Measurements from ENCODE around the gene SLC12A2.

Gene SLC12A2

DNA sequence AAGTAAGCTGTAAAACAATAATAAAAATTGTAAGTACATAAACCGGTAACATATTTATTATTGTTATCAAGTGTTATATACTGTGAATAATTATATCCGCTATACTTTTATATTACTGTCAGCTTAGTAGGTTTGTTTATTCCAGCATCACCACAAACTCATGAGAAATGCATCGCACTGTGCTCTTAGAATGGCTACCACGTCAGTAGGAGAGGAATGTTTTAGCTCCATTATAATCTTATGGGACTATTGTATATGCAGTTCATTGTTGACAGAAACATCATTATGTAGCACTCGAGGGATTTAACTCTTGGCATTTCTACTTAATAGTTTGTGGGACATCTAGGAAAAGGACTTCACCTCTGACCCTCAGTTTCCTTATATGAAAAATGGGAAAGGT, 16.4 kb downstream of the SLC12A2 start:
- no peak for DNase-seq

GRCh38 chr5:128100860-128101557, 17.4 kb downstream of the SLC12A2 start:
- no peak for DNase-seq

GRCh38 chr5:128101676-128102075, 18.1 kb downstream of the SLC12A2 start:
- DNase-seq, result no peak

DNA sequence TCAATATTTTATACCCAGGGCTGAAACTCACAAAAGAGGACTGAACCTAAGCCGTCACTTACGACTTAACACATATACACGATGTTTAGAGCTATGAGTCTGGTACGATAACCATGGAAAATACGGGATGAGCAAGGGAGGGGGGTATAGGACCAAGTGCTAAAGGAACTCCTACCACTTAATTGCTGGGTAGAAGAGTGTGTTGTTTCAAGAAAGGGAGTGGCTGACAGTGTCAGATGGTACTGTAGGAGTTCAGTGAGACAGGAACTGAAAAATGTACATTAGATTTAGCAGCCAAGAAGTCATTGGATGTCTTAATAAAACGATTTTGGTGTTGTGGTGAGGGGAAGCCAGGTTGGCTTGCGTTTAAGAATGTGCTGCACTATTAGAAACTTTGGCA, 21.6 kb downstream of the SLC12A2 start:
- DNase-seq, result no peak

GRCh38 chr5:128109138-128109537, 25.6 kb downstream of the SLC12A2 start:
- DNase-seq, result no peak

GRCh38 chr5:128109766-128110165, 26.2 kb downstream of the SLC12A2 start:
- DNase-seq, result no peak

- DNase-seq, result no peak
Observed at GRCh38 chr5:128111818-128112448, 28.4 kb downstream of the SLC12A2 start.

- no peak for DNase-seq
Observed at GRCh38 chr5:128116445-128116844, 32.9 kb downstream of the SLC12A2 start.

DNA sequence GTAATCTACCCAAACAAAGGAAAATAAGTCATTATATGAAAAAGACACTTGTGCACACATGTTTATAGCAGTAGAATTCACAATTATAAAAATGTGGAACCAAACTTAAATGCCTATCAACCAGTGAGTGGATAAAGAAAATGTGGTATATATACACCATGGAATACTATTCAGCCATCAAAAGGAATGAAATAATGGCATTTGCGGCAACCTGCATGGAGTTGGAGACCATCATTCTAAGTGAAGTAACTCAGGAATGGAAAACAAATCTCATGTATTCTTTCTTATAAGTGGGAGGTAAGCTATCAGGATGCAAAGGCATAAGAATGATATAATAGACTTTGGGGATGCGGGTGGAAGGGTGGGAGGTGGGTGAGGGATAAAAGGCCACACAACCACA, 34.6 kb downstream of the SLC12A2 start:
- no peak for DNase-seq

- no peak for DNase-seq
Observed at GRCh38 chr5:128121651-128122050, 38.1 kb downstream of the SLC12A2 start.

DNA sequence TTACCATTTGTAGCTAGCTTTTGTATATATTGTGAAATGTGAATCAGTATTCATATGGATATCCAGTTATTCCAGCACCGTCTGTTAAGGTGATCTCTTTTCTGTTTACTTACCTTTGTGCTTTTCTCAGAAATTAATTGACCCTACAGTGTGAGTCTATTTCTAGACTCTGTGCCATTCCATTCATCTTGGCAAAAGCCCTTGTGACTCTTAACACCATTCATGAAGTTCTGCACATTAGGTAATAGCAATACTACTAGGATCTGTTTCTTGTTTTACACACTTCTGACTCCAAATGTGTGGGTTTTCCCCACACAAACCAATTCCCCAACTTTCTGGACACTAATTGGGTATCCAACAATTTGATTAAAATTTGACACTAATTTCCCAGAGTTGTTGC, 40.4 kb downstream of the SLC12A2 start:
- no peak for DNase-seq

- DNase-seq, result no peak
Observed at GRCh38 chr5:128126241-128126640, 42.7 kb downstream of the SLC12A2 start.

GRCh38 chr5:128132499-128132898, 48.9 kb downstream of the SLC12A2 start:
- DNase-seq, result no peak

DNA sequence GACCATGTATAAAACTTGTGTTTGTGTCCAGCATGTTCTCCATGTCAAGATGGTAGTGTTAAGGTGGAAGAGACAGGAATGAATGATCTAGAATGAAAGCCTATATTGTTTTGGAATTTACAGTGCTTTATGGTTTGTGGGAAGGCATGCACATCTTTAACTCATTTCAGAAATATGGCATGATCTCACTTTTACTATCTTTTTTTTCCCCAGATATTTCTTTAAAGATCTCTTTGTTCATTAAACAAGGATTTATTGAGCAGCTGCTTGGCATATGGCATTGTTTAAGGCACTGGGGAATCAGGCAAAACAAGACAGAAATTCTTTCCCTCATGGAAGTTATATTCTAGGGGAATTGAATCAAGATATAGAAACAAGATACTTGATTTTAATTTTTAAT, 51.7 kb downstream of the SLC12A2 start:
- no peak for DNase-seq

DNA sequence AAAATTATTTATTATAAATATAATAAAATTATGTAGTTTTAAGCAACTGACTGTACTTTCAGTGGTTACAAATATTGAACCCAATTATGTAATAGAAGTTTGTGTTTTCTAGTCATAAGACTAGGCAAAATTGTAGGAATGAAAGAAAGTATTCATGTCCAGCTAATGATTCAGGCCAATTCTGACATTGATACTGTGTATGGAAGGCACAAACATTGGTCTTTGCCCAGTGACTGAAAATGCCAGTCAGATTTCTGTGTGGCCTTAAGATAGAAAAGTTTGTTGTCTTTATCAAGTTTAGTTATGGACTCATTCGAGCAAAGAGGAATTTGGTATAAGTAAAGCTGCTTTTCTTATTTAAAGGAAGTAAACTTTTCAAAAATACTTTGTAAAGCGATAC, 60.3 kb downstream of the SLC12A2 start:
- DNase-seq, result no peak

DNA sequence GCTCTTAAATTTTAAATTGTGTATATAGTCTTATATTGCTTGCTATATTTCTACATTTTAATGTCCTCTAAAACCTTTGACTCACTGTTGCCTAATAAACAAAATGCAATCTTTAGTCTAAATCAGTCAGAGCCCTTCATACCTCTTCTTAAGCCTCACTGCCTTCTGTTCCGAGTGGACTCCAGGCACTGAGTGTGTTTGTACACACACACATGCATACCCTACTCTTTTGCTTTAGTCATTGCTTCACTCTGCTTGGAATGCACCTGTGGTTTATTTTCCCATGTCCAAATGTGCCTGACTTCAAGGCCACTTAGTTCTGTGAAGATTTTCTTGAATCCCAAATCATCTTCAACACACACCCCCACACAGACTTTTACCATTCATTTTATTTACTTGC, 60.9 kb downstream of the SLC12A2 start:
- no peak for DNase-seq

GRCh38 chr5:128146671-128147070, 63.1 kb downstream of the SLC12A2 start:
- no peak for DNase-seq

DNA sequence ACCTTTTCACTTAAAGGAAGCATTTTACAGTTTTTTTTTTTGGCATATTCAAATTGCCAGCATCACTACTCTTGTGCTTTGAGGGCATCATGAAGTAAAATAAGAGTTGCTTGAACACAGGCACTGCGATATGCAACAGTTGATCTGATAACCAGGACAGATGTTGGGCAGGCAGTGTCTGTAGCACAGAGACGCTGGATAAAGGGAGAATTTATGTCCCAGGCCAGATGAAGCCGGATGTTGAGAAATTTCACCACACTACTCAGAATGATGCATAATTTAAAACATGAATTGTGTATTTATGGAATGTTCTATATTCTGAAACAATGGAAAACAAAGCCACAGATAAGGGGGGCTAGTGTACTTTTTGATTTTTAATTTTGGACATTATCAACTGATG, 71.4 kb downstream of the SLC12A2 start:
- DNase-seq, result no peak

DNA sequence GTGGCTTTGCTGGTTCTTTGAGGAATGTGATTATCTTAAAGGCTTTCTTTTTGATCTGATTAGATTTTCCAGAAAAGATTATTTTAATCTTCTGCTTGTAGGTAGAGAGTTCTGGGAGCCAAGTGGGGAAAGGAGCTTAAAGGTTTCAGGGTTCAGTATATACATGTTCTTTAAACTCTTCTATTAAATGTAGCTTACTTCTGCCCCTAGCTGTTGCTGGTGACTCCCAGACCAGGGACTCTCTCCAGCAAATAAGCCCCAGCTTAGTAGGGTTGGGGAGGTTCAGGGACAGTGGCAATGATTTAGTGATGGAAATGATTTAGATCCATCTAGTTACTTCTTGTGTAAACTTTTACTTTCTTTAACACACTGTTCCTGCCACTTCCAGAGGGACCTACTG, 72.2 kb downstream of the SLC12A2 start:
- DNase-seq, result no peak

- no peak for DNase-seq
Observed at GRCh38 chr5:128156521-128156920, 73.0 kb downstream of the SLC12A2 start.

- DNase-seq, result no peak
Observed at GRCh38 chr5:128158342-128158741, 74.8 kb downstream of the SLC12A2 start.

DNA sequence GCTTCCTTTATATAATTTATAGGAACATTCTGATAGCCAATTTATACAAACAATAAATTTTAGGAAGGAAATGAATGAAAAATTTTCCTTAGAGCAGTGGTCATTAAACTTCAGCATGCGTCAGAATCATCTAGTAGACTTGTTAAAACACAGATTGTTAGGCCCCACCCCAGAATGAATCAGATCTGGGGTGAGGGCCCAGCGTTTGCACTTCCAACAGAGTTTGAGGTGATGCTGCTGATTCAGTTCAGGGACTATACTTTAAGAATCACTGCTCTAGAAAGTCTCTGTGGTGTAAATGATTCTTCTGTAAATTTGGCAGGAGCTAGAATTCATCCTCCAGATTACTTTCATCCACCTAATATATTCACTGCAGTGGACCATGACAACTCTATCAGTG, 80.4 kb downstream of the SLC12A2 start:
- no peak for DNase-seq

GRCh38 chr5:128169401-128170017, 85.9 kb downstream of the SLC12A2 start:
- DNase-seq, result no peak

DNA sequence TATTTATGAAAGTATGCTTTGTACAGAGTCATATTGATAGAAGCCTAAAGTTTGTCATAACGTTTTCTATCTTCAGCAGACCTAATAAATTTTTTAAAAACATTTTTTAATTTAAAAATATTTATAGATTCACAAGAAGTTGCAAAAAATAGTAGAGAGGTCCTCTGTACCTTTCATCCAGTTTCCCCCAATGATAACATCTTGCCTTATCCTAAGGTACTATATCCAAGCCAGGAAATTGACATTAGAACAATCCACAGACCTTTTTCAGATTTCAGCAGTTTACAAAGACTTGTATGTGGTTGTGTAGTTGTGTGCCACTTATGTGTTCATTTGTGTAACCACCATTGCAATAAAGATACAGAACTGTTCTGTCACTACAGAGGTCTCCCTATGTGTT, 88.5 kb downstream of the SLC12A2 start:
- DNase-seq, result no peak

- DNase-seq, result no peak
Observed at GRCh38 chr5:128174951-128175350, 91.4 kb downstream of the SLC12A2 start.
